PC-9 (cell line): ENCODE measurements around the gene TMEM125. TPM values are rescaled to one million over a fixed set of nuclear protein-coding genes. Genes with fewer than 3 reads are reported as not detected.

Experiments used
- BruUV-seq: library from RNA; stranded (reverse); fragments of 400-500 nt; replicated peaks from 2 replicates; lab custom pipeline; 2021; lab: Mats Ljungman, UMichigan
- CTCF ChIA-PET: fragments of 300-600 bp; sonication (Branson Sonifier 250); formaldehyde crosslinking; loops from one replicate; lab custom pipeline; 2022; ENCODE audit warnings: antibody characterized with exemption; lab: Charles Lee
- POLR2A ChIA-PET: fragments of 300-600 bp; sonication (Branson Sonifier 250); formaldehyde crosslinking; loops from one replicate; lab custom pipeline; 2022; ENCODE audit warnings: antibody characterized with exemption; ENCODE audit not compliant: unreplicated experiment; lab: Charles Lee
- DNase-seq, 2 experiments: peaks; one replicate each; pipeline versions ENCODE4 v3.0.0 to v3.0.0-alpha.2; 2015 to 2022; ENCODE audit warnings: mixed read lengths in 1 of 2
- H2AFZ ChIP-seq: fragments of 200-600 bp; sonication (generic); 2 replicates; pipeline ENCODE4 v1.8.1; 2017; ENCODE audit warnings: antibody characterized with exemption
- H3F3A ChIP-seq: fragments of 200-600 bp; sonication (generic); 2 replicates; pipeline ENCODE4 v1.8.1; 2017; ENCODE audit warnings: antibody characterized with exemption, mild to moderate bottlenecking, low read depth; ENCODE audit not compliant: insufficient read depth
- H3K27ac ChIP-seq: fragments of 200-600 bp; sonication (generic); 2 replicates; pipeline ENCODE4 v1.6.1; 2016; ENCODE audit warnings: mixed run types
- H3K27me3 ChIP-seq: fragments of 200-600 bp; sonication (generic); 2 replicates; pipeline ENCODE4 v1.6.1; 2016; ENCODE audit warnings: low read depth, mixed run types; ENCODE audit not compliant: insufficient read depth
- H3K36me3 ChIP-seq: fragments of 200-600 bp; sonication (generic); 2 replicates; pipeline ENCODE4 v1.6.1; 2016; ENCODE audit warnings: low read depth, mixed run types
- H3K4me1 ChIP-seq: fragments of 200-600 bp; sonication (generic); replicated peaks from 2 replicates; pipeline ENCODE4 v1.6.1; 2016; ENCODE audit warnings: mixed run types; ENCODE audit not compliant: insufficient read depth
- H3K4me2 ChIP-seq: fragments of 200-600 bp; sonication (generic); 2 replicates; pipeline ENCODE4 v1.6.1; 2017; ENCODE audit warnings: mixed run types
- H3K4me3 ChIP-seq: fragments of 200-600 bp; sonication (generic); 2 replicates; pipeline ENCODE4 v1.6.1; 2016; ENCODE audit warnings: mixed run types
- H3K79me2 ChIP-seq: fragments of 200-600 bp; sonication (generic); 2 replicates; pipeline ENCODE4 v1.6.1; 2017; ENCODE audit warnings: low read depth, mixed run types
- H3K9me2 ChIP-seq: fragments of 200-600 bp; sonication (generic); 2 replicates; pipeline ENCODE4 v1.8.1; 2017; ENCODE audit warnings: mild to moderate bottlenecking; ENCODE audit not compliant: insufficient read depth
- H3K9me3 ChIP-seq: fragments of 200-600 bp; sonication (generic); 2 replicates; pipeline ENCODE4 v1.8.1; 2016; ENCODE audit warnings: low read depth; ENCODE audit not compliant: insufficient read depth
- H4K20me1 ChIP-seq: fragments of 200-600 bp; sonication (generic); 2 replicates; pipeline ENCODE4 v1.8.1; 2017; ENCODE audit not compliant: insufficient read depth
- EZH2 ChIP-seq: fragments of 200-600 bp; sonication (generic); IDR thresholded peaks from 2 replicates; pipeline ENCODE4 v1.8.0; 2017; ENCODE audit warnings: antibody characterized with exemption, low read depth
- intact Hi-C: fragments of 100-400 bp; cut with micrococcal nuclease; formaldehyde crosslinking; loops from one replicate; pipeline ENCODE4 v1.10.0; 2022; ENCODE audit not compliant: unreplicated experiment
- total RNA-seq: library from RNA; stranded (reverse); gene quantifications from 2 replicates; pipeline ENCODE4 v1.2.3, GENCODE V29; 2021
- TF ChIP-seq, protein P1 (sequence below): fragments of 200-600 bp; sonication (generic); conservative IDR thresholded peaks from 2 replicates; pipeline ENCODE4 v1.6.1; 2017; ENCODE audit warnings: mixed run types, antibody characterized with exemption, mild to moderate bottlenecking, moderate library complexity

The TMEM125 gene
- total RNA-seq, 1 experiment from 2014 or later = 55.6 TPM

GRCh38 chr1:43255438-43256210, 14.2 kb upstream of the TMEM125 start:
- H3K9me2 ChIP-seq = no peaks in the 10 kb centered on the region
- POLR2A ChIA-PET = no interaction called here
- H3K4me2 ChIP-seq = no peak overlapping the region
- TF ChIP-seq, protein P1, sequence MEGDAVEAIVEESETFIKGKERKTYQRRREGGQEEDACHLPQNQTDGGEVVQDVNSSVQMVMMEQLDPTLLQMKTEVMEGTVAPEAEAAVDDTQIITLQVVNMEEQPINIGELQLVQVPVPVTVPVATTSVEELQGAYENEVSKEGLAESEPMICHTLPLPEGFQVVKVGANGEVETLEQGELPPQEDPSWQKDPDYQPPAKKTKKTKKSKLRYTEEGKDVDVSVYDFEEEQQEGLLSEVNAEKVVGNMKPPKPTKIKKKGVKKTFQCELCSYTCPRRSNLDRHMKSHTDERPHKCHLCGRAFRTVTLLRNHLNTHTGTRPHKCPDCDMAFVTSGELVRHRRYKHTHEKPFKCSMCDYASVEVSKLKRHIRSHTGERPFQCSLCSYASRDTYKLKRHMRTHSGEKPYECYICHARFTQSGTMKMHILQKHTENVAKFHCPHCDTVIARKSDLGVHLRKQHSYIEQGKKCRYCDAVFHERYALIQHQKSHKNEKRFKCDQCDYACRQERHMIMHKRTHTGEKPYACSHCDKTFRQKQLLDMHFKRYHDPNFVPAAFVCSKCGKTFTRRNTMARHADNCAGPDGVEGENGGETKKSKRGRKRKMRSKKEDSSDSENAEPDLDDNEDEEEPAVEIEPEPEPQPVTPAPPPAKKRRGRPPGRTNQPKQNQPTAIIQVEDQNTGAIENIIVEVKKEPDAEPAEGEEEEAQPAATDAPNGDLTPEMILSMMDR = no peak
- no peak for TF ChIP-seq EZH2
- no peaks in the 10 kb centered on the region for H3K27me3 ChIP-seq
- no peaks in the 10 kb centered on the region for H3K79me2 ChIP-seq
- no peak overlapping the region for H3K4me3 ChIP-seq
- H2AFZ ChIP-seq = no peak overlapping the region
- H3K27ac ChIP-seq = no peak overlapping the region
- intact Hi-C loops = no loop called here
- no peaks in the 10 kb centered on the region for H3K36me3 ChIP-seq
- H4K20me1 ChIP-seq = no peaks in the 10 kb centered on the region
- CTCF ChIA-PET = no interaction called here
- no TSS peak for BruUV-seq
- peaks cover 14% of the 10 kb centered on the region for H3K4me1 ChIP-seq
- H3F3A ChIP-seq = peaks cover 5% of the 10 kb centered on the region; the same call in 1 of the 2 replicates
- H3K9me3 ChIP-seq = no peaks in the 10 kb centered on the region; the same call in 1 of the 2 replicates
- no peak for DNase-seq

- intact Hi-C loops = no loop called here
- Histone ChIP-seq H3K9me3 (no peaks in the 10 kb centered on the region; the same call in 1 of the 2 replicates), H2AFZ (no peak overlapping the region), H4K20me1 (no peaks in the 10 kb centered on the region), H3K4me2 (peak overlapping the region; percentile 12; the same call in 1 of the 2 replicates), H3K9me2 (no peaks in the 10 kb centered on the region), H3K36me3 (no peaks in the 10 kb centered on the region), H3K4me3 (no peak overlapping the region), H3K4me1 (peaks cover 14% of the 10 kb centered on the region), H3K27me3 (no peaks in the 10 kb centered on the region), H3K27ac (peak overlapping the region; percentile 35; the same call in 1 of the 2 replicates), H3F3A (peaks cover 5% of the 10 kb centered on the region; the same call in 1 of the 2 replicates), H3K79me2 (no peaks in the 10 kb centered on the region)
- TF ChIP-seq EZH2 = no peak
- TF ChIP-seq, protein P1 = no peak
- BruUV-seq = no TSS peak
- ChIA-PET POLR2A (interaction anchor here (0.6 to 1.0 kb wide), 3 partner anchors 14 to 640 kb away, joined by 3 to 8 read pairs (median 4); no protein-coding TSS in a partner anchor), CTCF (interaction anchor here (0.6 kb wide), 1 partner anchor 16 kb away, joined by 3 read pairs; no protein-coding TSS in a partner anchor)
- peak; percentile 80 to 83 for DNase-seq
Measured at GRCh38 chr1:43256675-43257570, 12.9 kb upstream of the TMEM125 start.

- TF ChIP-seq, protein P1 = no peak
- TF ChIP-seq EZH2 = no peak
- Histone ChIP-seq H3K4me3 (no peak overlapping the region), H3K27me3 (no peaks in the 10 kb centered on the region), H3K4me2 (no peak overlapping the region), H3K9me2 (no peaks in the 10 kb centered on the region), H3K36me3 (no peaks in the 10 kb centered on the region), H4K20me1 (no peaks in the 10 kb centered on the region), H3K79me2 (no peaks in the 10 kb centered on the region), H3K9me3 (peaks cover 5% of the 10 kb centered on the region), H2AFZ (no peak overlapping the region), H3K27ac (no peak overlapping the region), H3F3A (peaks cover 5% of the 10 kb centered on the region; the same call in 1 of the 2 replicates), H3K4me1 (peaks cover 14% of the 10 kb centered on the region)
- ChIA-PET CTCF (interaction anchor here (0.7 to 1.0 kb wide), 2 partner anchors 109 to 432 kb away, joined by 4 to 13 read pairs; partner anchors contain the start of gene ELOVL1), POLR2A (interaction anchor here (0.6 kb wide), 1 partner anchor 8 kb away, joined by 4 read pairs; no protein-coding TSS in a partner anchor)
- no peak for DNase-seq
- intact Hi-C loops = no loop called here
- no TSS peak for BruUV-seq
Measured at GRCh38 chr1:43258370-43258769, 11.4 kb upstream of the TMEM125 start.
